ENCODE results near the gene RAPGEF6.

Gene RAPGEF6

DNA sequence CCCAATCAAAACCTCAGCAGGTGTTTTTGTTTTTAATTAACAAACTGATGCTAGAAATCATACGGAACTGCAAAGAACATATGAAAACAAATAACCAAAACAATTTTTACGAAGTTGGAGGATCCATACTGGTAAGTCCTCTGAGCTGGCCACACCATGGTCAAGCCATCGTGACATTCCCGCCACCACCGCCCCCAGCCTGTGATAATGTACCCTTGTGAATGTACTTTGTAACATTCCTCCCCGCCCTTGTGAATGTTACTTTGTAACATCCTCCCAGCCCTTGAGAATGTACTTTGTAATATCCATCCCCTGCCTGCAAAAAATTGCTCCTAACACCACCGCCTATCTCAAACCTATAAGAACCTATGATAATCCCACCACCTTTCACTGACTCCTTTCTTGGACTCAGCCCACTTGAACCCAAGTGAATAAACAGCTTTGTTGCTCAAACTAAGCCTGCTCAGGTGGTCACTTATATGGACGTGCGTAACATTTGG lies 63.3 kb downstream of the RAPGEF6 start:
- H3K36me3 Mint-ChIP-seq (ENCODE audit: low read depth), result peaks cover 12% of the 10 kb centered on the region
- H3K27me3 Mint-ChIP-seq (ENCODE audit: low read depth), result no peaks in the 10 kb centered on the region
- peaks cover 17% of the 10 kb centered on the region for H3K4me1 Mint-ChIP-seq (ENCODE audit: low read depth)
- no peak overlapping the region for H3K4me3 Mint-ChIP-seq
- H3K9me3 Mint-ChIP-seq, result no peaks in the 10 kb centered on the region
- H3K27ac Mint-ChIP-seq, result no peak overlapping the region

DNA sequence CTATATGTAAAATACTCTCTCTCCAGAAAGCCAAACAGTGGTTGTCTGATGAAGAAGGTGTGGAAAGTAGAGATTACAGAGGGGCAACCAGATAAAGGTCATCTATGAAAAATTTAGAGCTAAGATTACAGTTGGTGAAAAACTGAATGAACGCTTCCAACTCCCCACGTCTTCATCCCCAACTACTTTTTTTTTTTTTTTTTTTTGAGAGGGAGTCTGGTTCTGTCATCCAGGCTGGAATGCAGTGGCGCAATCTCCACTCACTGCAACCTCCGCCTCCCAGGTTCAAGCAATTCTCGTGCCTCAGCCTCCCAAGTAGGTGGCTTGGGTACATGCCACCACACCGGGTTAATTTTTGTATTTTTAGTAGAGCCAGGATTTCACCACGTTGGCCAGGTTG lies 64.3 kb downstream of the RAPGEF6 start:
- Mint-ChIP-seq H3K36me3 (ENCODE audit: low read depth) (peaks cover 12% of the 10 kb centered on the region), H3K27me3 (ENCODE audit: low read depth) (no peaks in the 10 kb centered on the region), H3K9me3 (no peaks in the 10 kb centered on the region), H3K4me1 (ENCODE audit: low read depth) (peaks cover 17% of the 10 kb centered on the region), H3K4me3 (no peak overlapping the region), H3K27ac (no peak overlapping the region)

DNA sequence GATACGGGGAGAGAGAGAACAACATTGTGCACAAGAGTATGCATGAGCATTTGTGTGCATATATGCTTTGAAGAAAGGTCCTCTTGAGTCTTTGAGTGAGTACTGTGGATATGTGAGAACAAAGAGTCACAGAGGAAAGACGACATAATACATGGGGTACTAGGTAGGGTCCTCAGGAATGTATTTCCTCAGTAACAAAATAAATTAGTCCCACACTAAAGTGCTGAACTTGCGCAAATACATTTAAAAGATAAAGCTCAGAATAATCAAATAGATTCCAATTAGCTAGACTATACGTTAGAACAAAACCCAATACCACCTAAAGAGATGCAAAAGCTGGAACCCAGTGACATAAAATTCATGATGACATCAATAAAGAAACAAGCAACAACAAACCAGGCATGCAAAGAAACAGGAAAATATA lies 70.8 kb downstream of the RAPGEF6 start:
- H3K27ac Mint-ChIP-seq, result no peak overlapping the region
- H3K4me3 Mint-ChIP-seq, result no peak overlapping the region
- no peaks in the 10 kb centered on the region for H3K27me3 Mint-ChIP-seq (ENCODE audit: low read depth)
- peaks cover 17% of the 10 kb centered on the region for H3K36me3 Mint-ChIP-seq (ENCODE audit: low read depth)
- peaks cover 18% of the 10 kb centered on the region for H3K4me1 Mint-ChIP-seq (ENCODE audit: low read depth)
- no peaks in the 10 kb centered on the region for H3K9me3 Mint-ChIP-seq

DNA sequence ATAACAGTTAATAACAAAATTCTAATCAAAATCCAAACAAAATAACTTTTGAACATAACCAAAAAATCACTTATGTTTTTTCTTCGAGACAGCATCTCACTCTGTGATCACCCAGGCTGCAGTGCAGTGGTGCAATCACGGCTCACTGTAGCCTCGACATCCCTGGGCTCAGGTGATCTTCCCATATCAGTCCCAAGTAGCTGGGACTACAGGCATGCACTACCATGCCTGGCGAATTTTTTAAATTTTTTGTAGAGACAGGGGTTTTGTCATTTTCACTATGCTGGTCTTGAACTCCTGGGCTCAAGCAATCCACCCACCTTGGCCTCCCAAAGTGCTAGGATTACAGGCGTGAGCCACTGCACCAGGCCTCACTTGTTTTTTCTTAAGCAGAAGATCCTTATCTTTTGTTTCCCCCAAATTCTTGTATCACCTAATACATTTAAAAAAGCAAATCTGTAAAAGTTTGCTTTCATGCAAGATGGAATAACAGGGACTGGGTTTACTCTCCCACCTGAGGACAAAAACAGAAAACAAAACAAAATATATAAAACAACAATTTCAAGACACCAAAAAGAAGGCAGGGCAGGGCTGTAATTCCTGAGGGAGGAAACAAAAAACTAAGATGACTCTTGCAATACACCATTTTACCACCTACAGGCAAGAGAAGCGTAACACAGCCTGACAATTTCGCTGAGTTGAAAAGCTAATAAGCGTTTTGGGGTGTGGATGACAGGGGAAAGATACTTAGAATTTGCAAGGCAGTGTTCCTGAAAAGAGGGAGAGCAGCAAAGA lies 71.4 kb downstream of the RAPGEF6 start:
- H3K9me3 Mint-ChIP-seq, result no peaks in the 10 kb centered on the region
- H3K4me3 Mint-ChIP-seq, result no peak overlapping the region
- H3K27me3 Mint-ChIP-seq (ENCODE audit: low read depth), result no peaks in the 10 kb centered on the region
- H3K27ac Mint-ChIP-seq, result no peak overlapping the region
- peaks cover 17% of the 10 kb centered on the region for H3K36me3 Mint-ChIP-seq (ENCODE audit: low read depth)
- peaks cover 18% of the 10 kb centered on the region for H3K4me1 Mint-ChIP-seq (ENCODE audit: low read depth)

DNA sequence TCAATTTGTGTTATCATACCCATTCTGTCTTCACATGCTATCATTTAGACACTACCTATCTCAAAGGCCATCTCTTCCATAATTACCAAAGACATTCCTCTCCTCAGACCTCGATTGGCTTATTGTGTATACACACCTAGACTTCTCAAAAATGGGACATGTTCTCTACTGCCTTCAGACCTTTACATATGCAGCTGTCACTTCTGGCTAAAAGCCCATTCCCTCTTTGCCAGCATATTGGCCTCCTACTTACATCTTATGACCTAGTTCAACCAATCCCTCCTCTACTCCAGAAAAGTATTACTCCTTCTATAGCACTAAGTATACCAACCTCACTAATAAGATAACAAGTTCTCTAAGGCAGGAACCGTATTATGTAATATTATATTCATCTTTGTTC lies 84.4 kb downstream of the RAPGEF6 start:
- no peak overlapping the region for H3K4me3 Mint-ChIP-seq
- no peaks in the 10 kb centered on the region for H3K27me3 Mint-ChIP-seq (ENCODE audit: low read depth)
- no peaks in the 10 kb centered on the region for H3K9me3 Mint-ChIP-seq
- H3K4me1 Mint-ChIP-seq (ENCODE audit: low read depth), result peaks cover 43% of the 10 kb centered on the region
- H3K36me3 Mint-ChIP-seq (ENCODE audit: low read depth), result peaks cover 34% of the 10 kb centered on the region
- H3K27ac Mint-ChIP-seq, result no peak overlapping the region

DNA sequence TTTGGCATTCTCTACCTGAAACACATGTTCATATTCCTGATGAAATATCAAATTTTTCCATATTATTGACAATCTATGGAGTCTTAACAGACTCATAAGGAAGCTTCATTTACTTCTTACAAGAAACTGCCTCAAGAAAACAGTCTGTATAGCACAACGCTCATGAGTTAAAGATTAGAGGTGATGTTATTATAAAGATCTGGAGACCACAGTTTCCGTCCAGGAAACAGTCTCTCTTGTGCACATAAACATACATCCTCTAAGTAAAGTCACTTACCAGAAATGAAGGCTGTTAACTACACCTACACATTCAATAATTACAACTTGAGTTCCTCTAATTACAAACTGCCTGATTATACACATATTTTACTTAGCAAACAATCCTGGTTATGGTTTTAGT lies 86.9 kb downstream of the RAPGEF6 start:
- Mint-ChIP-seq H3K4me1 (ENCODE audit: low read depth) (peaks cover 53% of the 10 kb centered on the region), H3K9me3 (no peaks in the 10 kb centered on the region), H3K27me3 (ENCODE audit: low read depth) (no peaks in the 10 kb centered on the region), H3K36me3 (ENCODE audit: low read depth) (peaks cover 30% of the 10 kb centered on the region), H3K4me3 (peak overlapping the region; percentile 90), H3K27ac (peak overlapping the region; percentile 94)

DNA sequence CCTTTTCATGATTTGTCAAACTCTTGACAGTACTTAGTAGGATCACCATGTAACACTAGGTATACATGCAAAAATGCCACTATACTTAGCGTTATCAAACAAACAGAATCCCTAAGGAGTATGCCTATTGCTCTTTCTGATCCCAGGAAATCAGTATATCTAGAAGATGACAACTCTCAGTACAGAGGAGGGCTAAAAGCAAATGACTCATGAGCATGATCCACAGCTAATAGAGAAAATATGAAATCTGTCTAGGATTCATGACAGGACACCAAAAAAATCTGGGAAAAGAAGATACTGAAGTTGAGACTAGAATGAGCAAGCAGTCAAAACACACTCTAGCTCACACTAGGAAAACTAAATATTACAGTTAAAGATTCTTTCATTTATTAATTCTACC lies 89.2 kb downstream of the RAPGEF6 start:
- H3K9me3 Mint-ChIP-seq, result no peaks in the 10 kb centered on the region
- peaks cover 61% of the 10 kb centered on the region for H3K4me1 Mint-ChIP-seq (ENCODE audit: low read depth)
- peaks cover 38% of the 10 kb centered on the region for H3K36me3 Mint-ChIP-seq (ENCODE audit: low read depth)
- H3K27me3 Mint-ChIP-seq (ENCODE audit: low read depth), result no peaks in the 10 kb centered on the region
- no peak overlapping the region for H3K27ac Mint-ChIP-seq
- H3K4me3 Mint-ChIP-seq, result peak overlapping the region; percentile 66

DNA sequence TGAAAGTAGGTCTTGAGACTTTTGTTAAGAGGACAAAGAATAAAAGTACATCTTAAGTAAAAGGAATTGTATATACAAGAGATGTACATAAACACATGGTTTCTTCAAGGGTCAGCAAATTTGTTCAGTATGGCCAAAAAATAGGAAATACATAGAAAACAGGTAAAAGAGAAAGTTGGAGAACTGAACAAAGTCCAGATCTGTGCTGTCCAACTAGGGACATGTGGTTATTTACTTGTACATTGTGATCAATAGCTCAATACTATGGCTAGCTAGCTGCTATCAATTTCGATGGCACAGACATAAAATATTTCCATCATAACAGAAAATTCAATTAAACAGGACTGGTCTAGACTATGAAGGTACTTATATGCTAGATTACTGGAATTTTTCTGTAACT lies 92.3 kb downstream of the RAPGEF6 start:
- Mint-ChIP-seq H3K36me3 (ENCODE audit: low read depth) (peaks cover 42% of the 10 kb centered on the region), H3K27me3 (ENCODE audit: low read depth) (no peaks in the 10 kb centered on the region), H3K4me1 (ENCODE audit: low read depth) (peaks cover 57% of the 10 kb centered on the region), H3K4me3 (no peak overlapping the region), H3K9me3 (no peaks in the 10 kb centered on the region), H3K27ac (no peak overlapping the region)

DNA sequence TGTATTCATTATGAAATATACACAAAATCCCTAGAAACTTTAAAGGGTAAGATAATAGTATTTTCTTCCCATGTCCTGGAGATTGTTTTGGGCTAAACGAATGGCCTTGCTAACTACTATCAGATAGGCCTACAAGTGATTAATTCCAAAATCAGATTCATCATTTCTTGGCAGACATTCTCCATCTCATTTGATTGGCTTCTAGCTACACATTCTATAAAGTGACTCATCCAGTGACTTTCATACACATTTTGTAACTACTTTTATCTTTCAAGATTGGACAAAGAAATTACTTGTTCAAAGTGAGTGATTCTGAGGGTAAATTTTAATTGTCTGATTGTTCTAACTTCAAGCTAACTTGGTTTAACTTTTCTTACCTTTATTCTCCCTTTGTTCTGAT lies 93.3 kb downstream of the RAPGEF6 start:
- Mint-ChIP-seq H3K36me3 (ENCODE audit: low read depth) (peaks cover 39% of the 10 kb centered on the region), H3K4me3 (no peak overlapping the region), H3K27ac (no peak overlapping the region), H3K27me3 (ENCODE audit: low read depth) (no peaks in the 10 kb centered on the region), H3K4me1 (ENCODE audit: low read depth) (peaks cover 59% of the 10 kb centered on the region), H3K9me3 (no peaks in the 10 kb centered on the region)

DNA sequence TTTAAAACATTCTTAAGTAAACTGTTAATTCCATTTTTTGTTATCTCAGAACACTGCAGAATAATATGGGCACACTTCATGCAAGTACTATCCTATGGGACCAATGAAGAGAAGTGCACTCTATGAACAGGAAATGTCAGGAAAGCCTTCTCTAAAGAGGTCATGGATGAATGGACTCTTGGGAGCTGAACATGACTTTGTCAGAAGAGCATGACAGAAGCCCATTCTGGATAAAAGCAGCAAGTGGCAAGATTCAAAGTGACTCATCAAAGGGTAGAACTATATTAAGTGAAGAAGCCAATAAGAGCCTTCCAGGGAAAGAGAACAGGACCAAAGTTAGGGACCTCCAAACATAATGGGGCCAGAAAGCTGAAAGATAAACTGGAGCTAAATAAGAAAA lies 94.0 kb downstream of the RAPGEF6 start:
- Mint-ChIP-seq H3K9me3 (no peaks in the 10 kb centered on the region), H3K4me1 (ENCODE audit: low read depth) (peaks cover 65% of the 10 kb centered on the region), H3K27me3 (ENCODE audit: low read depth) (no peaks in the 10 kb centered on the region), H3K4me3 (no peak overlapping the region), H3K27ac (no peak overlapping the region), H3K36me3 (ENCODE audit: low read depth) (peaks cover 42% of the 10 kb centered on the region)

DNA sequence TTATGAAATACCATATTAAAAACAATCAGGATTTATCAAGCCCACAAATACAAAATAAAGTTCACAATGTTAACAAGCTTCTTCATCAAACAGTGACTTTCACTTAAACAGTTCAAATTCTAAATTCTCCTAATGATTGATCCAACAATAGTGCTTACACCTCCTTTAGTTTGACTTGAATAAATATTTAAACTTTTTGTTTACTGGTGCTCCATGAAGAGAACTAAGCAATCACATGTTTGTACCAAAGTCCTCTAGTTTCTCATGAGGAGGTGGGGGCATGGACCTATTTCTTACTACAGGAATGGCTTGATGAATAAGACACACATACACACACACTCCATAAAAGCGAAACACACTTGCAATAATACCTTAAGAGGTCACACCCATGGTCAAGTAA lies 95.8 kb downstream of the RAPGEF6 start:
- Mint-ChIP-seq H3K27me3 (ENCODE audit: low read depth) (no peaks in the 10 kb centered on the region), H3K9me3 (no peaks in the 10 kb centered on the region), H3K36me3 (ENCODE audit: low read depth) (peaks cover 42% of the 10 kb centered on the region), H3K27ac (no peak overlapping the region), H3K4me1 (ENCODE audit: low read depth) (peaks cover 64% of the 10 kb centered on the region), H3K4me3 (no peak overlapping the region)

DNA sequence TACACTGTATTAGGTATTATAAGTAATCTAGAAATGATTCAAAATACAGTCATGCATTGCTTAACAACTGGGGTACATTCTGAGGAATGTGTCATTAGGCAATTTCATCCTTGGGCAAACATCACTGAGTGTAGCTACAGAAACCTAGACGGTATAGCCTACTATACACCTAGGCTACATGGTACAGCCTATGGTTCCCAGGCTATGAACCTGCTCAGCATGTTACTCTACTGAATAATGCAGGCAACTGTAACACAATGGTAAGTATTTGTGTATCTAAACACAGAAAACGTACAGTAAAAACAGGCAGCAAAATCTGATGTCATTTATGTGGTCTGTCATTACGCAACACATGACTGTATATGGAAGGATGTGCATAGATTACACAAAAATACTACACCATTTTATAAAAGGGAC lies 96.8 kb downstream of the RAPGEF6 start:
- Mint-ChIP-seq H3K36me3 (ENCODE audit: low read depth) (peaks cover 38% of the 10 kb centered on the region), H3K4me3 (no peak overlapping the region), H3K27ac (no peak overlapping the region), H3K4me1 (ENCODE audit: low read depth) (peaks cover 64% of the 10 kb centered on the region), H3K27me3 (ENCODE audit: low read depth) (no peaks in the 10 kb centered on the region), H3K9me3 (no peaks in the 10 kb centered on the region)

DNA sequence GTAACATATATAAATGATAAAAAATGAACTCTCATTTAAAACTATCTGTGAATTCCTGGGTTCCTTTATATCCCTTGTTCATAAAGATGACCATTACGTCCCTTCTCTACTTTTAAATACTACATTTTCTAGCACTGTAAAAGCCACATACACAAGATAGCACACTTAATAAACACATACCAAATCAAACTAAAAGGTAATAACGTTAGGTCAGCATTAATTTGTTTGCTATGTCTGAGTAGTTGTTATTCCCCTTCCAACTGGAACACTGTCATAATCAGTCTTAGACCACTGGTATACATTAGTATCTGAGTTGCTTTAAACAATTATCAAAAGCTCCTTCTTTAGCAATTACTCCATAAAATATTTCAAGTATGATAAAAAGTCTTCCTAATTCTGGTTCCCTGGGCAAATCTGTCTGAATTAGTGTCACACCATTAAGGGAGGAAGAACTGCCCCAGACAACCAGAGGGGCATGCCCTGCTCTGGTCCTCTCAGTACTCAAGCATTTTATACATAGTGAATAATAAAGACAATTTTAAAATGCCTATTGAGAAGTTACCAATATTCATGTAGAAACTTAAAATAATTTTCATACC lies 98.1 kb downstream of the RAPGEF6 start:
- H3K4me1 Mint-ChIP-seq (ENCODE audit: low read depth), result peaks cover 66% of the 10 kb centered on the region
- H3K27ac Mint-ChIP-seq, result peak overlapping the region; percentile 47
- H3K4me3 Mint-ChIP-seq, result peak overlapping the region; percentile 42
- no peaks in the 10 kb centered on the region for H3K9me3 Mint-ChIP-seq
- H3K36me3 Mint-ChIP-seq (ENCODE audit: low read depth), result peaks cover 31% of the 10 kb centered on the region
- H3K27me3 Mint-ChIP-seq (ENCODE audit: low read depth), result no peaks in the 10 kb centered on the region

DNA sequence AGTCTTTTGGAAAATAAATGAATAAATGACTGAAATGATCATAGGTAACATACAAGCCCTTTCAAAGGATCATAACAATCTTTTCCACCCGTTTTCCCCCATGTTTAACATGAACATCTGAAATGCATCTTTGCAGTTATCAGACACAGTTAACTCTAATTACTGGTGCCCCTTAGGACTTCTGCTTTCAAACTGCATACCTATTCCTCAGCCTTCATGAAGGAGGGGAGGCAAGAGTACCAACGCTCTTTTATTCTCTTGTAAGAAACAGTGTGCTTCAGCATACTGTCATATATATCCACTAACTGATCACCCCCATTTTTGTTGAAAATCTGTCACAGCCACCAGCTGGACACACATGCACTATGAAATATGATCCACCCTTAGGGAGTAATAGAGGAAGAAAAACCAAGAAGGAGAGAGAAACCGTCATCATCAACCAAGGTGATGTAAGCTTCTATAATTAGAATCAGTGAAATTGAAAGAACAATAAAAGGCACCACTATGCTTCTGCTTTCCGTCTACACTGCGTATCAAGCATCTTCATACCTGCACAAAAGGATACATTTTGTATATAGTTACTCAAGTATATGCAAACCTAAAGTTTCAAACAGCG lies 98.7 kb downstream of the RAPGEF6 start:
- H3K9me3 Mint-ChIP-seq, result no peaks in the 10 kb centered on the region
- peaks cover 62% of the 10 kb centered on the region for H3K4me1 Mint-ChIP-seq (ENCODE audit: low read depth)
- H3K4me3 Mint-ChIP-seq, result peak overlapping the region; percentile 42
- peaks cover 26% of the 10 kb centered on the region for H3K36me3 Mint-ChIP-seq (ENCODE audit: low read depth)
- no peaks in the 10 kb centered on the region for H3K27me3 Mint-ChIP-seq (ENCODE audit: low read depth)
- H3K27ac Mint-ChIP-seq, result peak overlapping the region; percentile 68

DNA sequence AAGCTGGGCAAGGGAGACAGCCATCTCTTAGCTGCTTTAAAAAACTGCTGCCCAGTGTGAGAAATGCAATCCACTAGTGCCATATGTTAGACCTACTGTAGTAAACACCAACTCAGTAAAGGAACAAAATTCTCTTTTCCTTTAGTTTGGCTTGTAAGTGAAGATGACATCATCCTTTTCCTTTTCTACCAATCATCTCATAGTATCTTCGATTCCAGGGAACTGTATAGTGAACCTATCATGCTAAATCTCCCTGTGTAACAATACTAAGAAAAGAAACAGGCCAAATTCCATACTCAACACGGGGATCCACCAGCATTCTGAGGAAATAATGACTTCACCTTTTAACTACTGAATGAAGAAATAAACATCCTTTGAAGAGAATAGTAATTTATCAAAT lies 100.1 kb downstream of the RAPGEF6 start:
- Mint-ChIP-seq H3K36me3 (ENCODE audit: low read depth) (peaks cover 23% of the 10 kb centered on the region), H3K27me3 (ENCODE audit: low read depth) (no peaks in the 10 kb centered on the region), H3K27ac (peak overlapping the region; percentile 11), H3K9me3 (no peaks in the 10 kb centered on the region), H3K4me1 (ENCODE audit: low read depth) (peaks cover 64% of the 10 kb centered on the region), H3K4me3 (no peak overlapping the region)

Data from T-helper 1 cell treated with Interleukin-12 subunit alpha and Interleukin-12 subunit beta and Interleukin-4 antibody, amounts not matched to agents 30 μg/mL and 1 μg/mL, for 36 hours (primary cell).